GM10847 (cell line): ENCODE data around the gene F13B.

Experiments
- POLR2A ChIP-seq: IDR thresholded peaks from 2 replicates; pipeline ENCODE4 v1.6.1; 2011; ENCODE audit not compliant: insufficient read length; ENCODE audit errors: extremely low read depth

F13B gene, protein sequence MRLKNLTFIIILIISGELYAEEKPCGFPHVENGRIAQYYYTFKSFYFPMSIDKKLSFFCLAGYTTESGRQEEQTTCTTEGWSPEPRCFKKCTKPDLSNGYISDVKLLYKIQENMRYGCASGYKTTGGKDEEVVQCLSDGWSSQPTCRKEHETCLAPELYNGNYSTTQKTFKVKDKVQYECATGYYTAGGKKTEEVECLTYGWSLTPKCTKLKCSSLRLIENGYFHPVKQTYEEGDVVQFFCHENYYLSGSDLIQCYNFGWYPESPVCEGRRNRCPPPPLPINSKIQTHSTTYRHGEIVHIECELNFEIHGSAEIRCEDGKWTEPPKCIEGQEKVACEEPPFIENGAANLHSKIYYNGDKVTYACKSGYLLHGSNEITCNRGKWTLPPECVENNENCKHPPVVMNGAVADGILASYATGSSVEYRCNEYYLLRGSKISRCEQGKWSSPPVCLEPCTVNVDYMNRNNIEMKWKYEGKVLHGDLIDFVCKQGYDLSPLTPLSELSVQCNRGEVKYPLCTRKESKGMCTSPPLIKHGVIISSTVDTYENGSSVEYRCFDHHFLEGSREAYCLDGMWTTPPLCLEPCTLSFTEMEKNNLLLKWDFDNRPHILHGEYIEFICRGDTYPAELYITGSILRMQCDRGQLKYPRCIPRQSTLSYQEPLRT

GRCh38 chr1:197066719-197067456 lies at the start of gene F13B:
TSS of gene F13B (minus strand) at chr1:197067260. CDS start at chr1:197067223, 37 bp downstream.
- TF ChIP-seq POLR2A: no peak

DNA sequence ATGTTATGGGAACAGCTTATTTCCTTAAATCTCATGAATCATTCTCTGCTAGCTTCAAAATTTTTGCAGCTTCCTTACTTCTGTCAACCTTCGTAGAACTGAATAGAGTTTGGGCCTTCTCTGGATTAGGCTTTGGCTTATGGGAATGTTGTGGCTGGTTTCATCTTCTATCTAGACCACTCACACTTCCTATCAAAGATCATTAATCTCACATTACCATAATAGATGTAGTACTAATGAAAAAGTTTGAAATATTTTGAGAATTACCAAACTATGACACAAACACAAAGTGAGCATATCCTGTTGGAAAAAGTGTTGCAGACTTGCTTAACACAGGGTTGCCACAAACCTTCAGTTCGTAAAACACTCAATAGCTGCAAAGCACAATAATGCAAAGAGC lies 49.1 kb upstream of the F13B start:
- no peak for TF ChIP-seq POLR2A

GRCh38 chr1:197106869-197107268 lies 39.8 kb upstream of the F13B start:
- no peak for TF ChIP-seq POLR2A

DNA sequence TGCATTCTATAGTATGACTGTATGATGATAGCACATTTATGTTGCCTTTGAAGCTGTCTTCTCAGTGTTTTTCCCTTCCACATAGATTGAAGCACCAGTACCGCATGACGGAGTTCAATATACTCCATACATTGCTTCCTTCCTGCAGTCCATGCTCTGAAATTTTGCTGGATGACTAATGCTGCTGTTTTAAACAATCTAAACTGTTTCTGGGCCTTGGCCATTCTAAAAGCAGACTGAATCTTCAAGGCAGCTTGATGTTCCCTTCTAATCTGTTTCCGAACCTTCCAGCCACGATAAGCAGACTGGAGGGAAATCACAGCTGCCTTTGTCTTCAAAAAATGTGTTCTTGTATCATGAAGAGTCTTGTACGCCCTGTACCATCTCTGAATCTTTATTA lies 36.2 kb upstream of the F13B start:
- no peak for TF ChIP-seq POLR2A

DNA sequence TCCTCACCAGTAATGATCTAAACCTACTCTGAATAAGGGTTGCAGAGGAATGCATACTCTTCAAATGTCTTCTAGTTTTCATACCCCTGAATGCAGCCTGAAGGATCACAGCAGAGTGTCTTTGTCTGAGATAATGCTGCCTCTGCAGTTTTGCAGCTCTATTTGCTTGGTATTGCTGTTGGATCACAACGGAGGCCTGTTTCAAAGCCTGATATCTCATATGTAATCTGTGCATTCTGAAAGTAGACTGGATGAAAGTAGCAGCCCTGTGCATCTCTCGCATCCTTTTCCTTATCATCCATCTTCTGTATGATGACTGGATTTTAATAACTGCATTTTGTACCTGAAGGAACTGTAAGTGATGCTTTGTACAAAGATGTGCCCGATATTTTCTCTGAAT lies 34.9 kb upstream of the F13B start:
- TF ChIP-seq POLR2A: no peak

DNA sequence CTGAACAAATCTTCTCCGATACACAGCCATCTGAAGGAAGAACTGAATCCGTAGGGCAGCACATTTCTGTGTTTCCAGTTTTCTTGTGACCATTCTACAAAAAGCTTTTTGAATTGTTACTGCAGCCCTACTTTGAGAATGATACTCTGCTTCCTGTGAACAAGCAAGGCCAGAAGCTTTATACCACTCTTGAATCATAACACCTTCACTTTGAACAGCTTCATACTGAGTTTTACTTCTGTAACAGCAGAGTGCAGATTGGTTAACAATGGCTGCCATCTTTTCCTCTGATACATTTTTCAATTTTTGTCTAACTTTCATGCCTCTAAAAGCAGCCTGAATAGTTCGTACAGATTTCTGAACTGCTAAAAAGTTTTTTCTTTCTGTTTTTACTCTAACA lies 33.6 kb upstream of the F13B start:
- no peak for TF ChIP-seq POLR2A

DNA sequence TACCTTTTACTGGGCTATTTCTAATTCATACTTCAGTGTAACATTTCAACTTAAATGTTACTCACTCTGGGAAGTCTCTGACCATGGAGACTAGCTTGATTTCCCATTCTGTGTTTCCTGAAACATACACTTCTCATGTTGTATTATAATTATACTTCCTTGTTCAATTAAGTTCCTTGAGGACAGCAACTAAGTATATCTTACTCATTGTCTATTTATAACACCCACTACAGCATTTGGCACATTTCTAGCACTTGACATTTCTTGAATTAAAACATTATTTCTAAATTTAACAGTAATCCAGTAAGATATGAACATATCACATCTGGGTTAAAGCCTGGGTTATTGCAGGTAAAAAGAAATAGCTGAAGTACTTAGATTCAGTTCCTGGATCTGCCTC lies 32.4 kb upstream of the F13B start:
- no peak for TF ChIP-seq POLR2A

DNA sequence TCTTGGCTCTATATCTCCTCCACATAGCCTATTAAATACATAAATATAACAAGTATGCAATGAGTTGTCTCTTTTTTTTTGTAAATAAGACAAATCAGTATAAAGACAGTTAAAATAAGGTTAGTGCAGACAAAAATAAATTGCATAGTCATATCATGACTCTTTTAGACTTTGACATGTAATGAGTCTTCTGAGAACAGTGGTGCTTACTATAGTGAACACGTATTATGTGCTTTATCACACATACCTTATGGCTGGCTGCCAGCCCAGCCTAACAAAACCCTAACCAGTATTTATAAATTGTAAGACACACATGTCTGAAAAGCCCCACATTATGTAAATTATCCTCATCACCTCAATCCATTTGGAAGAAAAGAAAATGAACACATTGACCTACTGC lies 29.1 kb upstream of the F13B start:
- no peak for TF ChIP-seq POLR2A

DNA sequence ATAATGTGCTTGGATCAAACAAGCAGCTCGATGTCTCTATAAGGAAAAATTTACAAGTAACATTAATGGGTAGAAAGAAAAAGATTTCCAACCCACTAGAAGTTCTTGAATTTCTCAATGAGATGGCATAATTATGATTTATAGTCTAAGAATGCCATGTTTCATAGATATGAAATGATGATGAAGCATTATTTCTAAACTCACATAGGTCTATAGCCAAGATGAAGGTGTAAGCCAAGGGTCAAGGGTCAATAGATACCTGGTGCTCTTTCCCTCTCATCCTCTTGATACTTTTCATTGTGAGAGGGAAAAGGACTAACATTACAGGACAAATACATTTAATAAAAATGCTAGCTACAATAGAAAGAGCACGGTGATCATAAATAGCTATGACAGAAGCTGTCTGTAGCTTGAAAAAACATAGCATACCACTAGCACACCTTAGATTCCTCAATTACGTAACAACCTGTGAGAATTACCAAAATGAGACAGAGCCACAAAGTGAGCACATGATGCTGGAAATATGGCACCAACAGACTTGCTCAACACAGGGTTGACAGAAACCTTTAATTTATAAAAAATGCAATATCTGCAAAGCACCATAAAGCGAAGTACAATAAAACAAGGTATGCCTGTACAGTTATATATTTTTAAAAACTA lies 26.3 kb upstream of the F13B start:
- no peak for TF ChIP-seq POLR2A

DNA sequence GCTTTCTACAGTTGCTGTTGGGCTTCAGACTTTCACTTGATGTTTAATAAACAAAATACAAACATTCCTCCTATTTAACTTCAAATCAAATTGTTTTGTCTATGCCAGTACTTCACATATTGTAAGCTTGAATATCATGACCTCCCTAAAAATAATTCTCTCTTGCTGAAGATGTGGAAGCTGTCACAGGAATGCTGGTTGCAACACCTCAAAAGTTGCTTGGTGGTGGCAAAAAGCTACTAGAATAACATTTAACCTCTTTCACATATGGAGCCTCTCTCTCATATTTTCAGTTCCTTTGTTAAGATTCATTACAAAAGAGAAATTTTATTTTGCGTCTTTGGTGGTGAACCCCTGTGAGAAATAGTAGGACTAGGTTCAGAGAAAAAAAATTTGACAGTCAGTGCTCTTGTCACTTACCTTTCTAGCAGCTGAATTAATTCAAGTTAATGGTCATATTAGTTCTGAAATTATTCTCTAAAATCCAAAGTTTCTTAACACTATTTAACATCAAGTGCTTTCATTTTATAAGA lies 25.5 kb upstream of the F13B start:
- no peak for TF ChIP-seq POLR2A

GRCh38 chr1:197083474-197083873 lies 16.4 kb upstream of the F13B start:
- TF ChIP-seq POLR2A: no peak

- TF ChIP-seq POLR2A: no peak
Measured at GRCh38 chr1:197081117-197081753, 14.2 kb upstream of the F13B start.

GRCh38 chr1:197080323-197080722 lies 13.3 kb upstream of the F13B start:
- TF ChIP-seq POLR2A: no peak

DNA sequence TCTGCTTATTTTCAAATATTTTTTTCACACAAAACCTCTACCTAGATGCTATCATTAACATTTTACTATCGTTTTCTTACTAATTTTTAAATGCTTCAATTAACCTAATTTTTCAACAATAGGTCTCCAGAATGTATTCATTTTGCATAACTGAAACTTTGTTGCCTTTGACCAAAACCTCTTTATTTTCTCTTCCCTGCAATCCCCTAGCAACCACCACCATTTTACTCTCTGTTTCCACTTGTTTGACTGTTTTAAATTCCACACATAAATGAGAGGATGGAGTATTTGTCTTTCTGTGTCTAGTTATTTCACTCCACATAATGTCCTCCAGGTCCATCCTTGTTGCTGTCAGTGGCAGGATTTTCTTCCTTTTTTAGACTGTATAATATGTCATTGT lies 9.5 kb upstream of the F13B start:
- no peak for TF ChIP-seq POLR2A

DNA sequence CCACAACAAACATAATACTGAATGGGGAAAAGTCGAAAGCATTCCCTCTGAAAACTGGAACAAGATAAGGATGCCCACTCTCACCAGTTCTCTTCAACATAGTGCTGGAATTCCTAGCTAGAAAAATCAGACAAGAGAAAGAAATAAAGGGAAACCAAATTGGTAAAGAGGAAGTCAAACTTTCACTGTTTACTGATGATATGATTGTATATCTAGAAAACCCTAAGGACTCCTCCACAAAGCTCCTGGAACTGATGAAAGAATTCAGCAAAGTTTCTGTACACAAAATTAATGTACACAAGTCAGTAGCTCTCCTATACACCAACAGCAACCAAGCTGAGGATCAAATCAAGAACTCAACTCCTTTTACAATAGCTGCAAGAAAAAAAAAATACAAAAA lies 6.9 kb upstream of the F13B start:
- no peak for TF ChIP-seq POLR2A
